H1 (cell line): Measurements from ENCODE around the gene VAMP2. TPM values are rescaled to one million over a fixed set of nuclear protein-coding genes. Genes with fewer than 3 reads are reported as not detected.
A peak's percentile ranks its signal among the peaks of the same experiment; 100 is the strongest.

Experiments used
- CTCF ChIA-PET: fragments of 300-600 bp; sonication (Branson Sonifier 250); formaldehyde crosslinking; loops from one replicate; lab custom pipeline; 2021; ENCODE audit not compliant: partially characterized antibody; lab: Charles Lee
- POLR2A ChIA-PET: fragments of 300-600 bp; sonication (Branson Sonifier 250); formaldehyde crosslinking; loops from one replicate; lab custom pipeline; 2021; ENCODE audit warnings: inconsistent platforms; ENCODE audit not compliant: partially characterized antibody; lab: Charles Lee
- DNase-seq, 2 experiments: peaks; one replicate each; pipeline versions ENCODE4 v3.0.0 to v3.0.0-alpha.2; 2010 to 2022; ENCODE audit warnings: low spot score in 2 of 2, low read depth in 1 of 2, mixed read lengths in 1 of 2
- FAIRE-seq: peaks from 2 replicates; lab custom pipeline; 2011; peaks lifted over from hg19 to GRCh38; lab: Jason Lieb, UNC
- H2AFZ ChIP-seq: 2 replicates; pipeline ENCODE4 v1.8.1; 2012; ENCODE audit warnings: low read length, inconsistent platforms
- H2AK5ac ChIP-seq: 2 replicates; pipeline ENCODE4 v1.6.1; 2013; ENCODE audit warnings: low read depth, low read length
- H2BK120ac ChIP-seq: replicated peaks from 2 replicates; pipeline ENCODE3; 2013; ENCODE audit warnings: low read depth, low read length, inconsistent platforms
- H2BK12ac ChIP-seq: 2 replicates; pipeline ENCODE4 v1.6.1; 2013; ENCODE audit warnings: low read depth, low read length
- H2BK15ac ChIP-seq: 2 replicates; pipeline ENCODE4 v1.6.1; 2013; ENCODE audit warnings: low read length
- H2BK20ac ChIP-seq: 2 replicates; pipeline ENCODE4 v1.6.1; 2013; ENCODE audit warnings: low read length
- H2BK5ac ChIP-seq: 2 replicates; pipeline ENCODE4 v1.6.1; 2013; ENCODE audit warnings: low read depth, low read length
- H3K14ac ChIP-seq: 2 replicates; pipeline ENCODE4 v1.6.1; 2013; ENCODE audit warnings: inconsistent platforms; ENCODE audit not compliant: insufficient read length
- H3K18ac ChIP-seq: 2 replicates; pipeline ENCODE4 v1.6.1; 2013; ENCODE audit warnings: low read length; ENCODE audit errors: extremely low read depth
- H3K23ac ChIP-seq: 2 replicates; pipeline ENCODE4 v1.6.1; 2013; ENCODE audit warnings: inconsistent platforms; ENCODE audit not compliant: insufficient read length
- H3K23me2 ChIP-seq: 2 replicates; pipeline ENCODE4 v1.6.1; 2013; ENCODE audit warnings: low read depth, low read length
- H3K27ac ChIP-seq: 2 replicates; pipeline ENCODE4 v1.6.1; 2011; ENCODE audit warnings: low read depth, low read length, inconsistent platforms
- H3K27me3 ChIP-seq, 4 experiments: replicated peaks in 1 of 4; 1 replicate in 1 of 4; 2 replicates in 3 of 4; pipeline versions ENCODE4 v1.6.1 to v1.8.1; 2011 to 2013; ENCODE audit warnings: low read length in 3 of 4, mild to moderate bottlenecking in 3 of 4, inconsistent platforms in 2 of 4, mixed read lengths in 2 of 4, moderate library complexity in 1 of 4; ENCODE audit not compliant: control insufficient read depth in 3 of 4, insufficient read depth in 3 of 4; ENCODE audit errors: extremely low read depth in 1 of 4
- H3K36me3 ChIP-seq, 4 experiments: 2 replicates each; pipeline versions ENCODE4 v1.6.1 to v1.8.1; 2011 to 2013; ENCODE audit warnings: mild to moderate bottlenecking in 4 of 4, low read length in 3 of 4, moderate library complexity in 2 of 4, control low read depth in 1 of 4, inconsistent platforms in 1 of 4; ENCODE audit not compliant: insufficient read depth in 4 of 4, control insufficient read depth in 2 of 4
- H3K4ac ChIP-seq: replicated peaks from 2 replicates; pipeline ENCODE3; 2013; ENCODE audit warnings: low read length, low read depth, mixed read lengths, inconsistent platforms; ENCODE audit not compliant: insufficient read length
- H3K4me1 ChIP-seq, 4 experiments: replicated peaks in 1 of 4; 1 replicate in 1 of 4; 2 replicates in 3 of 4; pipeline versions ENCODE4 v1.6.1 to v1.8.1; 2011 to 2013; ENCODE audit warnings: low read length in 3 of 4, inconsistent platforms in 2 of 4, mixed read lengths in 1 of 4; ENCODE audit not compliant: insufficient read depth in 4 of 4, control insufficient read depth in 3 of 4
- H3K4me2 ChIP-seq, 2 experiments: 2 replicates each; pipeline versions ENCODE4 v1.6.1 to v1.8.1; 2011 to 2013; ENCODE audit warnings: low read depth in 2 of 2, low read length in 2 of 2, control low read depth in 1 of 2, inconsistent platforms in 1 of 2, mild to moderate bottlenecking in 1 of 2; ENCODE audit not compliant: insufficient read depth in 1 of 2
- H3K4me3 ChIP-seq, 4 experiments: fragments of 200-600, 300-600 bp in 1 of 4; sonication (generic), shearing (Covaris generic), sonication (Bioruptor Twin) in 1 of 4; 2 replicates each; pipeline versions ENCODE4 v1.5.1 to v1.8.1; 2011 to 2016; ENCODE audit warnings: low read length in 4 of 4, low read depth in 3 of 4, control low read depth in 2 of 4, inconsistent platforms in 2 of 4, mild to moderate bottlenecking in 2 of 4, mixed read lengths in 1 of 4, moderate library complexity in 1 of 4; ENCODE audit not compliant: insufficient read depth in 2 of 4; ENCODE audit errors: extremely low read depth in 1 of 4
- H3K56ac ChIP-seq: replicated peaks from 2 replicates; pipeline ENCODE3; 2013; ENCODE audit warnings: low read depth, mild to moderate bottlenecking, mixed read lengths, low read length, inconsistent platforms; ENCODE audit not compliant: insufficient read length
- H3K79me1 ChIP-seq: 2 replicates; pipeline ENCODE4 v1.6.1; 2013; ENCODE audit warnings: low read depth, low read length, control low read depth
- H3K79me2 ChIP-seq, 2 experiments: 2 replicates each; pipeline versions ENCODE4 v1.6.1 to v1.8.1; 2012 to 2013; ENCODE audit warnings: low read length in 2 of 2, mild to moderate bottlenecking in 2 of 2, inconsistent platforms in 1 of 2; ENCODE audit not compliant: insufficient read depth in 2 of 2, control insufficient read depth in 1 of 2
- H3K9ac ChIP-seq, 4 experiments: replicated peaks in 1 of 4; 1 replicate in 1 of 4; 2 replicates in 3 of 4; pipeline versions ENCODE4 v1.6.1 to v1.8.1; 2011 to 2013; ENCODE audit warnings: low read depth in 3 of 4, low read length in 3 of 4, control low read depth in 2 of 4, mild to moderate bottlenecking in 2 of 4, moderate library complexity in 2 of 4, inconsistent platforms in 1 of 4; ENCODE audit errors: extremely low read depth in 1 of 4
- H3K9me3 ChIP-seq, 2 experiments: 2 replicates each; pipeline versions ENCODE4 v1.6.1 to v1.8.1; 2012 to 2013; ENCODE audit warnings: mild to moderate bottlenecking in 2 of 2, moderate library complexity in 2 of 2, control low read depth in 1 of 2, inconsistent platforms in 1 of 2, low read depth in 1 of 2, low read length in 1 of 2, mixed read lengths in 1 of 2; ENCODE audit not compliant: insufficient read depth in 2 of 2
- H4K20me1 ChIP-seq, 2 experiments: replicated peaks in 1 of 2; 2 replicates each; pipeline versions ENCODE3 to v1.8.1; 2011 to 2013; ENCODE audit warnings: inconsistent platforms in 2 of 2, low read length in 2 of 2, mild to moderate bottlenecking in 1 of 2; ENCODE audit not compliant: insufficient read depth in 2 of 2, control insufficient read depth in 1 of 2
- H4K5ac ChIP-seq: 2 replicates; pipeline ENCODE4 v1.6.1; 2013; ENCODE audit warnings: low read length, low read depth, mixed read lengths, inconsistent platforms; ENCODE audit not compliant: insufficient read length
- H4K8ac ChIP-seq: 2 replicates; pipeline ENCODE4 v1.8.0; 2013; ENCODE audit warnings: mild to moderate bottlenecking, moderate library complexity, low read length, inconsistent platforms; ENCODE audit not compliant: insufficient read depth; ENCODE audit errors: extremely low read depth
- H4K91ac ChIP-seq: replicated peaks from 2 replicates; pipeline ENCODE3; 2013; ENCODE audit warnings: low read length, mixed read lengths, inconsistent platforms; ENCODE audit not compliant: insufficient read length
- KDM4A ChIP-seq: IDR thresholded peaks from one replicate; pipeline ENCODE4 v1.7.1; 2012; ENCODE audit warnings: low read depth, mild to moderate bottlenecking, moderate library complexity, low read length, inconsistent platforms; ENCODE audit not compliant: severe bottlenecking
- TBP ChIP-seq: IDR thresholded peaks from 2 replicates; pipeline ENCODE4 v1.6.1; 2011; ENCODE audit warnings: low read depth, low read length, improper control_type of control experiment
- YY1 ChIP-seq: IDR thresholded peaks from 2 replicates; pipeline ENCODE4 v1.6.1; 2011; ENCODE audit warnings: low read depth, mild to moderate bottlenecking, low read length
- ZNF274 ChIP-seq: IDR thresholded peaks from 2 replicates; pipeline ENCODE4 v1.7.0; 2012; ENCODE audit warnings: low read length, borderline replicate concordance; ENCODE audit errors: extremely low read depth
- WGBS, 2 experiments: shearing (Covaris generic) in 1 of 2; methylation state at CpG; one replicate each; pipeline versions ENCODE4 v1.1.6 to v1.1.7; 2013 to 2015; ENCODE audit warnings: low lambda C conversion rate in 2 of 2, mixed read lengths in 2 of 2, inconsistent platforms in 1 of 2, low coverage in 1 of 2, missing lambda C conversion rate in 1 of 2; ENCODE audit not compliant: insufficient replicate concordance in 2 of 2, insufficient coverage in 1 of 2, insufficient read length in 1 of 2; ENCODE audit errors: extremely low coverage in 1 of 2, missing lambda C conversion rate in 1 of 2; 5-methylcytosine and 5-hydroxymethylcytosine counted together
- polyA plus RNA-seq, 7 experiments: library from polyadenylated mRNA; depleted of rRNA in 3 of 7; stranded (reverse) in 5 of 7; unstranded in 2 of 7; fragments of >200 nt in 5 of 7; fragments of 200-250 nt in 2 of 7; gene quantifications; 1 replicate in 5 of 7; 2 replicates in 1 of 7; 4 replicates in 1 of 7; pipeline versions ENCODE4 v1.2.1 to v1.2.3, GENCODE V29; 2011 to 2013; ENCODE audit warnings: missing spikeins in 2 of 7, mixed read lengths in 2 of 7
- total RNA-seq: library from RNA; stranded (reverse); fragmentation: NEBNext Ultra II Directional; extraction: Animal tissue kit (Norgen Biotek cat#: 25700); gene quantifications from 2 replicates; pipeline ENCODE4 v1.2.1, GENCODE V29; 2021

The VAMP2 gene
- total and polyA plus RNA-seq, 2 of the 8 experiments (the other 6 are each of a cell fraction or from before 2014, with no cell fraction given): 19.3 to 20.5 TPM

- no peaks in the 10 kb centered on the region for H4K20me1 ChIP-seq
- H3K4me1 ChIP-seq: peaks cover 3 to 13% (median 8%) of the 10 kb centered on the region in 4 experiments
- H2BK12ac ChIP-seq: no peak overlapping the region
- H3K27me3 ChIP-seq: no peaks in the 10 kb centered on the region
- no peaks in the 10 kb centered on the region for H3K36me3 ChIP-seq
- H4K91ac ChIP-seq: no peak overlapping the region
- 0 out of 2 replicates have a peak overlapping the region, but pooled peaks have one; percentile 47 for H2AFZ ChIP-seq
- peaks cover 18% of the 10 kb centered on the region for H3K23me2 ChIP-seq
- H2BK20ac ChIP-seq: no peak overlapping the region
- H3K79me1 ChIP-seq: no peaks in the 10 kb centered on the region
- H3K4ac ChIP-seq: no peak overlapping the region
- WGBS, 2 experiments: 3% methylated on average over 23 of the region's 23 CpGs; no CpG with 5 or more reads in 1 of the 2 experiments
- H3K23ac ChIP-seq: no peak overlapping the region
- peak overlapping the region; percentile 97 for H2BK5ac ChIP-seq
- peak overlapping the region; percentile 48 for H3K56ac ChIP-seq
- H3K18ac ChIP-seq: no peak overlapping the region; the same call in 1 of the 2 replicates
- POLR2A ChIA-PET: interaction anchor here (0.6 to 9.3 kb wide), 69 partner anchors 9 to 859 kb away, joined by 3 to 289 read pairs (median 5); partner anchors contain the start of genes ALOX12B, ALOXE3, ATP1B2 and AURKB
- H3K14ac ChIP-seq: no peak overlapping the region
- no peak for DNase-seq
- peak overlapping the region; percentile 27 to 68 (median 51) for H3K4me3 ChIP-seq
- H2BK120ac ChIP-seq: peak overlapping the region; percentile 93
- no peaks in the 10 kb centered on the region for H3K9me3 ChIP-seq
- H4K5ac ChIP-seq: no peak overlapping the region
- H3K4me2 ChIP-seq: peak overlapping the region; percentile 74 to 96
- H3K79me2 ChIP-seq: no peaks in the 10 kb centered on the region
- H3K27ac ChIP-seq: peak overlapping the region; percentile 99
- peak; percentile 78 for FAIRE-seq
- no peak overlapping the region for H2AK5ac ChIP-seq
- CTCF ChIA-PET: interaction anchor here (0.9 to 1.1 kb wide), 3 partner anchors 15 to 40 kb away, joined by 3 read pairs; no protein-coding TSS in a partner anchor
- peak overlapping the region; percentile 83 to 95 (median 90) for H3K9ac ChIP-seq
- H4K8ac ChIP-seq: no peak overlapping the region
- no peak overlapping the region for H2BK15ac ChIP-seq
- peak; percentile 26 for TF ChIP-seq KDM4A
- peak; percentile 98 for TF ChIP-seq TBP
- no peak for TF ChIP-seq ZNF274
- no peak for TF ChIP-seq YY1
These were observed 10.5 kb upstream of the VAMP2 start for GRCh38 chr17:8173056-8173870.
